Right cardiac atrium (tissue), 5 donors: ENCODE results near the gene CCDC137. TPM values are rescaled to one million over a fixed set of nuclear protein-coding genes. Genes with fewer than 3 reads are reported as not detected.
A peak's percentile ranks its signal among the peaks of the same experiment; 100 is the strongest.

Experiments used
- ATAC-seq, 2 donors: fragments of 200-7000 bp; cut with Tn5 transposase; one replicate each; pipeline versions ENCODE4 v1.8.0 to v1.9.1; 2020; ENCODE audit warnings: moderate library complexity in 2 of 2, mild to moderate bottlenecking in 1 of 2
- DNase-seq, 3 donors: peaks; one replicate each; pipeline ENCODE4 v3.0.0-alpha.2; 2020
- H3K27ac ChIP-seq: one replicate; pipeline ENCODE4 v1.5.1; 2013; ENCODE audit warnings: mild to moderate bottlenecking, low read length, control low read depth, moderate library complexity
- H3K27me3 ChIP-seq: one replicate; pipeline ENCODE4 v1.6.1; 2013; ENCODE audit not compliant: control insufficient read depth, insufficient read depth
- H3K4me1 ChIP-seq: one replicate; pipeline ENCODE4 v1.6.1; 2013; ENCODE audit warnings: low read length; ENCODE audit not compliant: control insufficient read depth, insufficient read depth
- H3K4me3 ChIP-seq: one replicate; pipeline ENCODE4 v1.5.1; 2013; ENCODE audit warnings: low read length, control low read depth
- H3K9me3 ChIP-seq: one replicate; pipeline ENCODE4 v1.6.1; 2013; ENCODE audit warnings: low read length; ENCODE audit not compliant: control insufficient read depth
- WGBS: extraction: QIAGEN DNeasy Blood & Tissue Kit; methylation state at CpG from one replicate; pipeline ENCODE4 v1.1.7; 2013; 5-methylcytosine and 5-hydroxymethylcytosine counted together
- intact Hi-C, 4 donors: fragments of 100-400 bp; cut with DNase I; formaldehyde crosslinking; loops; one replicate each; pipeline versions ENCODE4 v1.11.0 to v1.14.0; 2022 to 2023
- microRNA-seq, 2 donors: library from miRNA; unstranded; fragments of <30 nt; microRNA quantifications; one replicate each; pipeline ENCODE4 v1.2.0, GENCODE V29; 2020 to 2021
- polyA plus RNA-seq: library from polyadenylated mRNA; stranded (reverse); fragments of 200-250 nt; gene quantifications from one replicate; pipeline ENCODE4 v1.2.3, GENCODE V29; 2013
- total RNA-seq, 4 donors: library from RNA; stranded (reverse); fragmentation: NEBNext Ultra II Directional; extraction: Animal tissue kit (Norgen Biotek cat#: 25700); gene quantifications; one replicate each; pipeline ENCODE4 v1.2.1, GENCODE V29; 2021
- donor health status: healthy with polysubstance abuse.
- donor health status: DM: no; HTN: yes; CAD: no.
- donor health status: DM: no; HTN: no; CAD: no.
- donor health status: DM: no; HTN: yes; CAD: no; lungs with severe emphysema.
- donor health status: DM: yes; HTN: yes; CAD: no.

The CCDC137 gene
- total and polyA plus RNA-seq, 5 donors: 5.0 to 10.9 (median 7.2) TPM

- H3K4me3 ChIP-seq: no peak overlapping the region
- no peak for DNase-seq
- no peak for ATAC-seq
- no peak overlapping the region for H3K27ac ChIP-seq
- no peaks in the 10 kb centered on the region for H3K4me1 ChIP-seq
- no peaks in the 10 kb centered on the region for H3K27me3 ChIP-seq
- 81% methylated on average over 33 of the region's 33 CpGs for WGBS
- no peaks in the 10 kb centered on the region for H3K9me3 ChIP-seq
- intact Hi-C loops: no loop called here
Measured at GRCh38 chr17:81720267-81721071, 53.9 kb downstream of the CCDC137 start.

GRCh38 chr17:81722184-81723120 lies 55.9 kb downstream of the CCDC137 start:
- Histone ChIP-seq H3K4me1 (no peaks in the 10 kb centered on the region), H3K4me3 (no peak overlapping the region), H3K27ac (no peak overlapping the region), H3K27me3 (no peaks in the 10 kb centered on the region), H3K9me3 (no peaks in the 10 kb centered on the region)
- DNase-seq (peak in 1 of 3 donors; percentile 61), ATAC-seq (peak; percentile 28 to 68)
- intact Hi-C loops: no loop called here
- WGBS: 60% methylated on average over 10 of the region's 10 CpGs

Small RNAs within 50 kb of the gene (microRNA-seq; reads per million reads assigned to microRNA genes)
- 0 reads per million in 2 donors for gene MIR6786

Other genes with a start within 250 kb of the CCDC137 start
- 100 to 1,000 TPM; 347 to 772 (median 510) TPM for gene ACTG1, start 153.9 kb upstream of the CCDC137 start, total RNA-seq
- gene ACTG1, start 153.9 kb upstream of the CCDC137 start, polyA plus RNA-seq: 410 TPM
- gene FSCN2, start 138.4 kb upstream of the CCDC137 start, total RNA-seq: under 1 TPM; 0.45 to 0.63 (median 0.53) TPM
- 0.48 TPM for gene FSCN2, start 138.4 kb upstream of the CCDC137 start, polyA plus RNA-seq
- gene FAAP100, start 114.4 kb upstream of the CCDC137 start, total RNA-seq: 10 to 100 TPM; 12.0 to 15.3 (median 13.5) TPM
- gene FAAP100, start 114.4 kb upstream of the CCDC137 start, polyA plus RNA-seq: 13.0 TPM
- 100 to 1,000 TPM in 1 of 4 donors, 10 to 100 TPM in 3; 83.5 to 106 (median 89.5) TPM for gene NPLOC4, start 29.6 kb upstream of the CCDC137 start, total RNA-seq
- 36.8 TPM for gene NPLOC4, start 29.6 kb upstream of the CCDC137 start, polyA plus RNA-seq
- under 1 TPM in 2 of 4 donors, not detected in 2; 0.24 to 0.31 TPM for gene TSPAN10, start 29.5 kb upstream of the CCDC137 start, total RNA-seq
- gene TSPAN10, start 29.5 kb upstream of the CCDC137 start, polyA plus RNA-seq: 0.27 TPM
- gene PDE6G, start 10.2 kb upstream of the CCDC137 start, total RNA-seq: under 1 TPM in 1 of 4 donors, not detected in 3; 0.41 TPM
- not detected for gene PDE6G, start 10.2 kb upstream of the CCDC137 start, polyA plus RNA-seq
- gene OXLD1, start 132 bp upstream of the CCDC137 start, total RNA-seq: 10 to 100 TPM; 20.7 to 27.9 (median 24.6) TPM
- gene OXLD1, start 132 bp upstream of the CCDC137 start, polyA plus RNA-seq: 41.0 TPM
- gene ARL16, start 17.1 kb downstream of the CCDC137 start, total RNA-seq: 10 to 100 TPM; 13.2 to 24.4 (median 16.8) TPM
- 20.9 TPM for gene ARL16, start 17.1 kb downstream of the CCDC137 start, polyA plus RNA-seq
- 10 to 100 TPM; 42.1 to 50.3 (median 47.9) TPM for gene HGS, start 17.3 kb downstream of the CCDC137 start, total RNA-seq
- gene HGS, start 17.3 kb downstream of the CCDC137 start, polyA plus RNA-seq: 48.6 TPM
- 100 to 1,000 TPM in 3 of 4 donors, 10 to 100 TPM in 1; 83.3 to 142 (median 112) TPM for gene MRPL12, start 36.6 kb downstream of the CCDC137 start, total RNA-seq
- gene MRPL12, start 36.6 kb downstream of the CCDC137 start, polyA plus RNA-seq: 310 TPM
- 10 to 100 TPM in 1 of 4 donors, 1 to 10 TPM in 3; 5.9 to 11.4 (median 9.6) TPM for gene SLC25A10, start 45.5 kb downstream of the CCDC137 start, total RNA-seq
- 18.6 TPM for gene SLC25A10, start 45.5 kb downstream of the CCDC137 start, polyA plus RNA-seq
- not detected for gene GCGR, start 137.4 kb downstream of the CCDC137 start, total RNA-seq
- not detected for gene GCGR, start 137.4 kb downstream of the CCDC137 start, polyA plus RNA-seq
- gene MCRIP1, start 166.6 kb downstream of the CCDC137 start, total RNA-seq: 100 to 1,000 TPM in 2 of 4 donors, 10 to 100 TPM in 2; 88.1 to 120 (median 96.5) TPM
- gene MCRIP1, start 166.6 kb downstream of the CCDC137 start, polyA plus RNA-seq: 146 TPM
- under 1 TPM in 1 of 4 donors, not detected in 3; 0.85 TPM for gene PPP1R27, start 168.3 kb downstream of the CCDC137 start, total RNA-seq
- gene PPP1R27, start 168.3 kb downstream of the CCDC137 start, polyA plus RNA-seq: not detected
- 100 to 1,000 TPM; 272 to 375 (median 350) TPM for gene P4HB, start 193.8 kb downstream of the CCDC137 start, total RNA-seq
- 278 TPM for gene P4HB, start 193.8 kb downstream of the CCDC137 start, polyA plus RNA-seq
- gene ARHGDIA, start 204.6 kb downstream of the CCDC137 start, total RNA-seq: 100 to 1,000 TPM; 113 to 217 (median 142) TPM
- 101 TPM for gene ARHGDIA, start 204.6 kb downstream of the CCDC137 start, polyA plus RNA-seq
- 10 to 100 TPM; 32.5 to 46.2 (median 39.1) TPM for gene ALYREF, start 224.8 kb downstream of the CCDC137 start, total RNA-seq
- gene ALYREF, start 224.8 kb downstream of the CCDC137 start, polyA plus RNA-seq: 18.9 TPM
- 100 to 1,000 TPM; 135 to 167 (median 148) TPM for gene ANAPC11, start 225.0 kb downstream of the CCDC137 start, total RNA-seq
- gene ANAPC11, start 225.0 kb downstream of the CCDC137 start, polyA plus RNA-seq: 338 TPM
- under 1 TPM; 0.14 to 0.53 (median 0.29) TPM for gene NPB, start 235.5 kb downstream of the CCDC137 start, total RNA-seq
- gene NPB, start 235.5 kb downstream of the CCDC137 start, polyA plus RNA-seq: 0.32 TPM
- 10 to 100 TPM; 16.7 to 24.8 (median 18.6) TPM for gene PCYT2, start 244.7 kb downstream of the CCDC137 start, total RNA-seq
- 28.5 TPM for gene PCYT2, start 244.7 kb downstream of the CCDC137 start, polyA plus RNA-seq